DMS 273 (cell line): ENCODE results near the gene GJB6.
"Not testable (repeated sequence)": the region's sequence is repeated elsewhere in the genome, so short reads cannot be mapped to it uniquely, and the experiment has no call there.

Experiments
- DNase-seq: peaks from one replicate; lab custom pipeline; 2025; ENCODE audit not compliant: unreplicated experiment; lab: John Stamatoyannopoulos, UW

Gene GJB6

GRCh38 chr13:20231839-20232555, at the start of gene GJB6:
GJB6 (minus strand) TSS chr13:20232319; CDS start chr13:20223480, 8,839 bp downstream.
- peak; percentile 36 for DNase-seq

- DNase-seq: not testable (repeated sequence)
Measured at GRCh38 chr13:20276901-20277300, 44.8 kb upstream of the GJB6 start.

- no peak for DNase-seq
Measured at GRCh38 chr13:20274466-20274865, 42.3 kb upstream of the GJB6 start.

- DNase-seq: no peak
Measured at GRCh38 chr13:20272588-20273171, 40.6 kb upstream of the GJB6 start.

GRCh38 chr13:20272104-20272503, 40.0 kb upstream of the GJB6 start:
- no peak for DNase-seq

- no peak for DNase-seq
Measured at GRCh38 chr13:20271441-20271840, 39.3 kb upstream of the GJB6 start.

GRCh38 chr13:20270163-20270865, 38.2 kb upstream of the GJB6 start:
- DNase-seq: peak; percentile 6

GRCh38 chr13:20264271-20265018, 32.3 kb upstream of the GJB6 start:
- DNase-seq: no peak

- DNase-seq: no peak
Measured at GRCh38 chr13:20263393-20264044, 31.4 kb upstream of the GJB6 start.

GRCh38 chr13:20258963-20259288, 26.8 kb upstream of the GJB6 start:
- DNase-seq: no peak

- peak; percentile 10 for DNase-seq
Measured at GRCh38 chr13:20258208-20258962, 26.3 kb upstream of the GJB6 start.

- DNase-seq: no peak
Measured at GRCh38 chr13:20254076-20254475, 22.0 kb upstream of the GJB6 start.

- no peak for DNase-seq
Measured at GRCh38 chr13:20249913-20250312, 17.8 kb upstream of the GJB6 start.

GRCh38 chr13:20247963-20248362, 15.8 kb upstream of the GJB6 start:
- DNase-seq: no peak

- DNase-seq: no peak
Measured at GRCh38 chr13:20247403-20247802, 15.3 kb upstream of the GJB6 start.

- DNase-seq: no peak
Measured at GRCh38 chr13:20241593-20241992, 9.5 kb upstream of the GJB6 start.

- DNase-seq: no peak
Measured at GRCh38 chr13:20239748-20240147, 7.6 kb upstream of the GJB6 start.

- DNase-seq: no peak
Measured at GRCh38 chr13:20232556-20233277, 598 bp upstream of the GJB6 start.

- no peak for DNase-seq
Measured at GRCh38 chr13:20230913-20231838, 943 bp downstream of the GJB6 start.
